Kidney tubule cell (primary cell): ENCODE measurements around the gene ARVCF.
"Not testable (repeated sequence)": the region's sequence is repeated elsewhere in the genome, so short reads cannot be mapped to it uniquely, and the experiment has no call there.

Experiments used
- DNase-seq: peaks from one replicate; pipeline ENCODE4 v3.0.0-alpha.2; 2018; ENCODE audit warnings: low spot score

The ARVCF gene

DNA sequence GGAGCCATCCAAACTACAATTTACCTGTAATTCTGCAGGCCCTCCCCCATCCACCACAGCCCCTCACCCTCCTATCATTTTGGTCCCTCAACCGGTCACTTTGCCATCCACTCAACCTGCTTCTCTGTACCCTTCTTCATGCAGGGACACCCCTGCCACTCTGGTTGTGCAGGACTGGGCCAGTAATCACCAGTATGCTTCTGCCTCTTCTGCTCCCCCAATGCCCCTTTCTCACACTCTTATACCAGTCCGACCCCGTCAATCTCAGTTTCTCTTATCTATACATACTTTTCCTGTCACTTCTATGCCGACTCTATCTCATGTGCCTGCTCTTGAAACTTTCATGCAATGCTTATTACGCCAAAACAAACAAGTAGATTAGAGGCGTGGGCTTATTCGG is 80.1 kb downstream of the ARVCF start:
- no peak for DNase-seq

- not testable (repeated sequence) for DNase-seq
Observed at GRCh38 chr22:19935123-19935718, 81.4 kb downstream of the ARVCF start.

DNA sequence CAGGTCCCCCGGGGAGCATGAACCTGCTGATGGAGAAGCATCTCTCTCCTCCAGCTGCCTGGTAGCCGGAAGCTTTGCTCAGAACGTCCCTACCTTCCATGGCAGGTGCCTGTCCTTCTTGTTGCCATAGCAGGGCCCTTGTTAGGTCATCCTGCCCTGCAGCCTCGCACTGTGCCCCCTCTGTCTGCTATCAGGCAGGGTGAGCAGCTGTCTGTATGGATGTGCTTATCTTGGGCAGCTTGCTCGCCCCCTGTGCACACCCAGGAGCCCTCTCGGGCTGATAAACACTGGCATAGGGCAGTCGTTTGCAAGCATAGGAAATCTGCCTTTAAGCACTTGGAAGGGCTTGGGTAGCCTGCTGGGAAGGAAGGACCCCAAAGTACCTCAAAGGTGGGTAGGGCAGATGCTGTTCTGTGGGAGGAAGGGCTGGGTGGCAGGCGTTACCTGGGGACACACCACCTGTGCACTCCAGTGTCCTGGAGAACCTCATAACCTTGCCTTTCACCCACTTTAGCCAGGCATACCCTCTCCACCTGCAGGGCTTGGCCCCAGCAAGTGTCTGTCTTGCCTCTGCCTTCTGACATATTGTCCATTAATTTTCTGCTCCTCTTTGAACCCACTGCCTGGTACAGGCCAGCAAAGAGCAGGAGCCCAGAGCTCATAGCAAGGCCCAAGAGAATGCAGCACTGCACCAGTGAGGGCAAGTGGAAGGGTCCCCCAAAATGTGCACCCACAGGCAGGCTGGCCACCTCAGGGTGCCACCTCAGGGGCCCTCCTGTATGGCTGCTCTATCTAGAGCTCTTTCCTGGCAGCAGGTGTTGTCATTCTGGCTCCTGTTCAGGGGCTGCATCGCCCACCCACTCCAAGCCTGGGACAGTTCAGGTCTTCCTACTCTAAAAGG is 83.0 kb downstream of the ARVCF start:
- no peak for DNase-seq

- no peak for DNase-seq
Observed at GRCh38 chr22:19932367-19933206, 84.0 kb downstream of the ARVCF start.

DNA sequence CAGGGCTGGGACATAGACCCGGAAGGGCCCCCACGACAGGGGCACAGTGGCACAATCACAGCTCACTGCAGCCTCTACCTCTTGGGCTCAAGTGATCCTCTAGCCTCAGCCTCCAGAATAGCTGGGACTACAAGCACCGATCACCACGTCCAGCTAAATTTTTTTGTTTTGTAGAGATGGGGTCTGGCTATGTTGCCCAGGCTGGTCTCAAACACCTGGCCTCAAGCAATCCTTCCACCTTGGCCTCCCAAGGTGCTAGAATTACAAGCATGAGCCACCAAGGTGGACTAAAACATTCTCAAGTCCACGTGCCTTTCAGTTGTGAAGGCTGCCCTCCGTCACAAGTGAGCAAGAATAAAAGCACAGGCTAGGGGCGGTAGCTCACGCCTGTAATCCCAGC is 85.1 kb downstream of the ARVCF start:
- DNase-seq, result no peak

DNA sequence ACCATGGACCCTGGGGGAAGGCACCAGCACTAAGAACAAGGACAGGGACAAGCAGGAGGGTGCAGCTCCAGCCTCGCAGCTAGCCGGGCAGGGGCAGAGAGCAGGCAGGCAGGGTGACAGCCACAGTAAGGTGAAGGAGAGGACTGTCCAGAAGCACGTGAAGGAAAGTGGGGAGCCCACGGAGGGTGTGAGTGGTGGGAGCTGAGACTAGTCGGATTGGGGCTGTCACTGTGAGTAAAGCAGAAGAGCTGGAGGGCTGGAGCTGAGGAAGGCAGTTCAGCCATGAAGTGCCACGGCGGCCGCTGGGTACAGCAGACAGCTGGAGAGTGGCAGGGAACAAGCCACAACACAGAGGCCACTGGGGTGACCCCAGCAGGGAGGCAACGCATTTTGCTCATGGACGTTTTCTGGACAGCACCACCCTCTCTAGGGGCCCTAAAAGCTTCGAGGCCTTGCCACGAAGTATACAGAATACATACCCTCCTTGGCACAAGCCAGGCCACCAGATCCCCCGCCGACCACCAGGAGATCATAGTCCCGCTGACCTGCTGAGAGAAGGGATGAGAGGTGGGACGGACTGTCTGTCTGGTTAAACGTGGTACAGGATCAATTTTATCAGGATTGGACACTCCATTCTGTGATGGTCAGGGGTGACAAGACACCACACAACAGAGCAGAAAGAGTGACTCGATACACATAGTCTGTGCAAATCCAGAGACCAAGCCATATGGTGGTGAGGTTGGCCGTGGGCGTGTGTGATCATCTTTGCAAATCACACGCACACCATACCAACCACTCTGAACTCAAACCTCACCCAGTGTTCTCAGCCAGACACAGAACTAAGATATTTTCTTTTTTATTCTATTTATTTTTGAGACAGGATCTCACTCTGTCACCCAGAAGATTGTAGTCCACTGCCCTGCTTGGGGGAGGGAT is 85.8 kb downstream of the ARVCF start:
- DNase-seq, result no peak

DNA sequence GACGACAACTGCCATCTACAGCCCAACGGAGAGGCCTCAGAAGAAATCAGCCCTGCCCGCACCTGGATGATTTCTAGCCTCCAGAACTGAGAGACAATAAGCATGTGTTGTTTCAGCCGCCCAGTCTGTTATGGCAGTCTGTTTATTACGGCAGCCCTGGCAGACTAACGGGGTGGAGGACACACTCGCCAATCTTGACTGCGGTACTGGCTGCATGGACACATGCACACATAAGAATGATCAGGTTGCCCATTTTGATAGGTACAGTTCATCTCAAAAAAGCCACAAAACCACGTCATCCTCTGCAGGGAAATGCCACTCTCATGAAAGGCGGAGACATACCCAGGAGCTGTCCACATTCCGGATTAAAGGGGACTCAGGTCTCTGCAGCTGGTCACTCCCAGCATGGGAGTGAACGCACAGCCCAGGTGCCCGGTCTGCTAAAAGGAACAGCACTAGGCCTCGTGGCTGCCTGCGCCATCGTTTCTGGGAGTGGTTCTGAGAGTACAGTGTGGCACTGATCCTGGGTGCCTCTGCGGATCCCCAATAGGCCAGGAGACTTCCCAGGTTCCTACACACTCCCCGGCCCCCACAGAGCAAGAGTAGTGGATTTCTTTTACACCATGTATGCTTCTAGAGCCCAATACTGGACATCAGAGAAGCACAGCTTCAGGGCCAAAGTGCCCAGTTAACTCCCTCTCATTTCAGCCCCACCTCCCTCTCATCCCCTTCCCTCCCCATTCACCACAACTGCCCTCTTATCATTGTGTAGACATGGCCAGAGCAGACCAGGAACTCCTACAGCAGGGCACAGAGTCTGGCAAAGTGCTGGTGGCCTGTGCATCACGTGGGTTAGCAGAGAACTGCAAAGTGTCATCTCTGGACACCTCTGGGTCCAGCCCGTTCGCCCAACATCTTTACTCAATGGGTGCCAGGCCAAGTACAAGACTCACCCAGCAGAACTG is 86.8 kb downstream of the ARVCF start:
- no peak for DNase-seq

GRCh38 chr22:19928207-19928606 is 88.4 kb downstream of the ARVCF start:
- DNase-seq, result no peak

DNA sequence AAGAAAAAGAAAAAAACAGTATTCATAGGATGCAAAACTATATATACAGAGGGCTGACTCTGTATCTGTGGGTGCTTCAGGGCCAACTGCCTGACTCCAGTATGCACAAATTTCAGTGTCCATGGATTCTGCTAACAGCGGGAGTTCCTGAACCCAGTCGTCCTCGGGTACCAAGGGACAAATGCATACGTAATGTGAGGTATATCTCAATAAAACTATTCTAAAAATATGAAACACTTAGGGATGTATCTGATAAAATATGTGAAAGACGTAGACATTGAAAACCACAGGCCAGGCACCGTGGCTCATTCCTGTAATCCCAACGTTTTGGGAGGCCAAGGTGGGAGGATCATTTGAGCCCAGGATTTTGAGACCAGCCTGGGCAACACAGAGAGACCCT is 88.9 kb downstream of the ARVCF start:
- no peak for DNase-seq

GRCh38 chr22:19926028-19926427 is 90.6 kb downstream of the ARVCF start:
- DNase-seq, result not testable (repeated sequence)

DNA sequence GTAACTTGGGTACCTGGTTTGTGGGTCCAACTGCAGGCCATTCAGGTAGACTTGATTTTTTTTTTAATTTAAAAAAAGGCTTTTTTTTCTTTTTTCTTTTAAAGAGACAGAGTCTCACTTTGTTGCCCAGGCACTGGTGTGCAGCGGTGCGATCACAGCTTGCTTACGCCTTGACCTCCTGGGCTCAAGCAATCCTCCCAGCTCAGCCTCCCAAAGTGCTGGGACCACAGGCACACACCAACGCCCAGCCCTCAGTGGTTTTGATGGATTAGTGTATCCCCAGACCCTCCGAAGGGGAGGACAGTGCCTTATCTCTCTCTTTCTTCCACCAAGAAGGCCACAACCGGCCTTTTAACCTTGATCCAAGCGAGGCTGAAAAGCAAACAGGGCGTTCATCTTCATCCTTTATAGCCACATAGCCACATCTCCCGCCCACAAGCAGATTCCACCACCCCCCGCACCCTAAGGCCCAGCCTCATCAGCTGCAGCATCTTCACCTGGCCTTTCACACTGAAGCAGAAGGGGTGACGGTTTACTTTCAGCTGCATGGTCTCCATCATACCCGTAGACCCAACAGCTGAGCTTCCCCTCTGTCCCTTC is 92.6 kb downstream of the ARVCF start:
- DNase-seq, result no peak

- DNase-seq, result no peak
Observed at GRCh38 chr22:19921544-19922081, 95.0 kb downstream of the ARVCF start.
